SU-DHL-6 (cell line): ENCODE results near the gene CTDSP1.

Source experiments
- H2AFZ ChIP-seq: fragments of 200-600 bp; sonication (generic); 2 replicates; pipeline ENCODE4 v1.6.1; 2014; ENCODE audit warnings: low read depth, mild to moderate bottlenecking, moderate library complexity, mixed read lengths, antibody characterized with exemption, low read length; ENCODE audit not compliant: severe bottlenecking
- H3F3A ChIP-seq: fragments of 200-600 bp; shearing (Covaris generic); 2 replicates; pipeline ENCODE4 v1.6.0; 2016; ENCODE audit warnings: antibody characterized with exemption, mild to moderate bottlenecking; ENCODE audit not compliant: insufficient read depth
- H3K27ac ChIP-seq: fragments of 200-600 bp; sonication (generic); 2 replicates; pipeline ENCODE4 v1.5.1; 2016; ENCODE audit warnings: low read depth, mild to moderate bottlenecking, low read length, moderate library complexity, mixed read lengths
- H3K27me3 ChIP-seq: fragments of 200-600 bp; sonication (generic), shearing (Covaris generic); 2 replicates; pipeline ENCODE4 v1.6.0; 2014; ENCODE audit warnings: mild to moderate bottlenecking, low read length
- H3K36me3 ChIP-seq: fragments of 200-600 bp; sonication (generic); 2 replicates; pipeline ENCODE4 v1.6.1; 2014; ENCODE audit warnings: mild to moderate bottlenecking, low read length, mixed read lengths
- H3K4me2 ChIP-seq: fragments of 300-600, 200-600 bp; shearing (Covaris generic), sonication (generic); 2 replicates; pipeline ENCODE4 v1.6.0; 2014; ENCODE audit warnings: low read length, low read depth, mild to moderate bottlenecking; ENCODE audit not compliant: poor library complexity, severe bottlenecking
- H3K4me3 ChIP-seq: fragments of 200-600 bp; sonication (generic); 2 replicates; pipeline ENCODE4 v1.5.1; 2014; ENCODE audit warnings: antibody characterized with exemption, low read length, mild to moderate bottlenecking, mixed read lengths; ENCODE audit not compliant: insufficient read depth, poor library complexity, severe bottlenecking
- H3K79me2 ChIP-seq: fragments of 200-600 bp; sonication (generic); 2 replicates; pipeline ENCODE4 v1.6.1; 2014; ENCODE audit warnings: mild to moderate bottlenecking, low read length, moderate library complexity; ENCODE audit not compliant: insufficient read depth
- H3K9ac ChIP-seq: fragments of 200-600 bp; sonication (generic); 2 replicates; pipeline ENCODE4 v1.7.0; 2014; ENCODE audit warnings: mild to moderate bottlenecking, low read length
- H3K9me2 ChIP-seq: fragments of 200-600 bp; sonication (generic); replicated peaks from 2 replicates; pipeline ENCODE4 v1.6.1; 2014; ENCODE audit warnings: low read length; ENCODE audit not compliant: insufficient read depth
- H3K9me3 ChIP-seq: fragments of 200-600 bp; sonication (generic); 2 replicates; pipeline ENCODE4 v1.6.1; 2014; ENCODE audit warnings: low read length, mixed read lengths; ENCODE audit not compliant: insufficient read depth
- H4K20me1 ChIP-seq: fragments of 200-600 bp; sonication (generic); 2 replicates; pipeline ENCODE4 v1.6.1; 2014; ENCODE audit warnings: low read depth, mild to moderate bottlenecking, antibody characterized with exemption, low read length, moderate library complexity, mixed read lengths
- CTCF ChIP-seq: fragments of 200-600 bp; sonication (generic); IDR thresholded peaks from one replicate; pipeline ENCODE4 v1.5.1; 2017; ENCODE audit warnings: antibody characterized with exemption, mild to moderate bottlenecking, low read length, moderate library complexity; ENCODE audit not compliant: insufficient read depth, poor library complexity, severe bottlenecking
- EZH2phosphoT487 ChIP-seq: fragments of 200-600 bp; sonication (generic), shearing (Covaris generic); conservative IDR thresholded peaks from 2 replicates; pipeline ENCODE4 v1.6.1; 2018; ENCODE audit warnings: mild to moderate bottlenecking, antibody characterized with exemption, low read length, moderate library complexity, mixed read lengths

Gene CTDSP1

GRCh38 chr2:218387369-218388194 is 12.1 kb upstream of the CTDSP1 start:
- no peak overlapping the region for H3K9ac ChIP-seq

GRCh38 chr2:218389333-218390150 is 10.1 kb upstream of the CTDSP1 start:
- Histone ChIP-seq H3K4me3 (no peak overlapping the region), H3K9me2 (no peaks in the 10 kb centered on the region), H3K4me2 (no peak overlapping the region), H3K36me3 (no peaks in the 10 kb centered on the region), H3K9ac (no peak overlapping the region), H2AFZ (no peak overlapping the region), H3K9me3 (no peaks in the 10 kb centered on the region), H3F3A (no peaks in the 10 kb centered on the region), H3K79me2 (no peaks in the 10 kb centered on the region), H3K27me3 (no peaks in the 10 kb centered on the region), H3K27ac (no peak overlapping the region), H4K20me1 (no peaks in the 10 kb centered on the region)
- TF ChIP-seq CTCF = no peak

More at GRCh38 chr2:218387369-218388194, 12.1 kb upstream of the CTDSP1 start:
- Histone ChIP-seq H4K20me1 (no peaks in the 10 kb centered on the region), H3K79me2 (no peaks in the 10 kb centered on the region), H3K9me3 (no peaks in the 10 kb centered on the region), H3K4me2 (no peak overlapping the region), H3K27me3 (no peaks in the 10 kb centered on the region), H3K36me3 (no peaks in the 10 kb centered on the region), H3F3A (no peaks in the 10 kb centered on the region), H3K4me3 (no peak overlapping the region), H2AFZ (no peak overlapping the region), H3K27ac (no peak overlapping the region), H3K9me2 (no peaks in the 10 kb centered on the region)
- no peak for TF ChIP-seq EZH2phosphoT487
- TF ChIP-seq CTCF = no peak

- TF ChIP-seq CTCF = no peak
- no peak for TF ChIP-seq EZH2phosphoT487
- Histone ChIP-seq H3K79me2 (no peaks in the 10 kb centered on the region), H3K4me2 (no peak overlapping the region)
Observed at GRCh38 chr2:218391202-218391601, 8.5 kb upstream of the CTDSP1 start.

More at GRCh38 chr2:218391202-218391601, 8.5 kb upstream of the CTDSP1 start:
- no peak overlapping the region for H2AFZ ChIP-seq
- no peaks in the 10 kb centered on the region for H3K27me3 ChIP-seq
- no peak overlapping the region for H3K4me3 ChIP-seq
- H3K36me3 ChIP-seq = no peaks in the 10 kb centered on the region
- no peak overlapping the region for H3K27ac ChIP-seq
- H4K20me1 ChIP-seq = no peaks in the 10 kb centered on the region
- no peaks in the 10 kb centered on the region for H3K9me2 ChIP-seq
- no peak overlapping the region for H3K9ac ChIP-seq
- H3K9me3 ChIP-seq = no peaks in the 10 kb centered on the region
- no peaks in the 10 kb centered on the region for H3F3A ChIP-seq
